Astrocyte (in vitro differentiated cells and primary cell): ENCODE data around the gene SCAF11. TPM values are rescaled to one million over a fixed set of nuclear protein-coding genes. Genes with fewer than 3 reads are reported as not detected.

Source experiments
- DNase-seq: peaks from one replicate; pipeline ENCODE4 v3.0.0-alpha.2; 2010; ENCODE audit warnings: low read depth
- FAIRE-seq: peaks from 2 replicates; lab custom pipeline; 2011; peaks lifted over from hg19 to GRCh38; lab: Jason Lieb, UNC
- H2AFZ ChIP-seq: 2 replicates; pipeline ENCODE4 v1.6.0; 2012; ENCODE audit warnings: low read depth, low read length, inconsistent platforms
- H3K27ac ChIP-seq: 2 replicates; pipeline ENCODE4 v1.5.1; 2011; ENCODE audit warnings: low read depth, low read length, inconsistent platforms
- H3K27me3 ChIP-seq: 2 replicates; pipeline ENCODE4 v1.6.0; 2011; ENCODE audit warnings: low read length, inconsistent platforms; ENCODE audit not compliant: insufficient read depth
- H3K36me3 ChIP-seq: 2 replicates; pipeline ENCODE4 v1.5.1; 2011; ENCODE audit warnings: low read length, inconsistent platforms; ENCODE audit not compliant: insufficient read depth
- H3K4me1 ChIP-seq: 2 replicates; pipeline ENCODE4 v1.5.1; 2011; ENCODE audit warnings: low read length, inconsistent platforms; ENCODE audit not compliant: insufficient read depth
- H3K4me2 ChIP-seq: 2 replicates; pipeline ENCODE4 v1.6.0; 2012; ENCODE audit warnings: low read length, inconsistent platforms
- H3K4me3 ChIP-seq: 2 replicates; pipeline ENCODE4 v1.5.1; 2011; ENCODE audit warnings: low read depth, mild to moderate bottlenecking, low read length, inconsistent platforms; ENCODE audit not compliant: insufficient read depth
- H3K79me2 ChIP-seq: 2 replicates; pipeline ENCODE4 v1.6.0; 2012; ENCODE audit warnings: mild to moderate bottlenecking, low read length, inconsistent platforms; ENCODE audit not compliant: insufficient read depth
- H3K9ac ChIP-seq: 2 replicates; pipeline ENCODE4 v1.6.0; 2012; ENCODE audit warnings: mild to moderate bottlenecking, low read length, inconsistent platforms
- H3K9me3 ChIP-seq: 2 replicates; pipeline ENCODE4 v1.5.1; 2012; ENCODE audit warnings: low read depth, mild to moderate bottlenecking, low read length, inconsistent platforms; ENCODE audit not compliant: insufficient read depth
- H4K20me1 ChIP-seq: 2 replicates; pipeline ENCODE4 v1.6.0; 2012; ENCODE audit warnings: low read length, inconsistent platforms; ENCODE audit not compliant: insufficient read depth
- H3K27ac Mint-ChIP-seq: one replicate; pipeline ENCODE4 v1.8.0; 2021; ENCODE audit warnings: mild to moderate bottlenecking, mixed read lengths; ENCODE audit not compliant: unreplicated experiment
- H3K27me3 Mint-ChIP-seq: one replicate; pipeline ENCODE4 v1.8.0; 2021; ENCODE audit warnings: low read depth, mixed read lengths; ENCODE audit not compliant: unreplicated experiment
- H3K36me3 Mint-ChIP-seq: one replicate; pipeline ENCODE4 v1.8.0; 2021; ENCODE audit warnings: low read depth, mixed read lengths; ENCODE audit not compliant: unreplicated experiment
- H3K4me1 Mint-ChIP-seq: one replicate; pipeline ENCODE4 v1.8.0; 2021; ENCODE audit warnings: low read depth, mixed read lengths; ENCODE audit not compliant: unreplicated experiment
- H3K4me3 Mint-ChIP-seq: one replicate; pipeline ENCODE4 v1.8.0; 2021; ENCODE audit warnings: mild to moderate bottlenecking, moderate library complexity, mixed read lengths; ENCODE audit not compliant: unreplicated experiment
- H3K9me3 Mint-ChIP-seq: one replicate; pipeline ENCODE4 v1.8.0; 2021; ENCODE audit warnings: mild to moderate bottlenecking, mixed read lengths; ENCODE audit not compliant: unreplicated experiment
- CTCF ChIP-seq: IDR thresholded peaks from 2 replicates; pipeline ENCODE4 v1.5.1; 2011; ENCODE audit warnings: low read depth, mild to moderate bottlenecking, inconsistent platforms, low read length, moderate library complexity; ENCODE audit not compliant: insufficient read depth
- EZH2 ChIP-seq: IDR thresholded peaks from 2 replicates; pipeline ENCODE4 v1.6.1; 2012; ENCODE audit warnings: mild to moderate bottlenecking, low read length, inconsistent platforms; ENCODE audit not compliant: insufficient read depth
- total RNA-seq: library from RNA; stranded (reverse); gene quantifications from 2 replicates; pipeline ENCODE4 v1.2.1, GENCODE V29; 2021

Gene SCAF11
- total RNA-seq, 1 donor from 2014 or later, result 118 TPM

GRCh38 chr12:45893240-45893639, 97.1 kb downstream of the SCAF11 start:
- H3K4me1 ChIP-seq, result no peaks in the 10 kb centered on the region
- Mint-ChIP-seq H3K27me3 (no peaks in the 10 kb centered on the region), H3K4me3 (no peak overlapping the region), H3K36me3 (peaks cover 7% of the 10 kb centered on the region), H3K27ac (no peak overlapping the region), H3K9me3 (no peaks in the 10 kb centered on the region), H3K4me1 (no peaks in the 10 kb centered on the region)
- H3K4me3 ChIP-seq, result no peak overlapping the region
- H3K27me3 ChIP-seq, result no peaks in the 10 kb centered on the region
- peaks cover 13% of the 10 kb centered on the region for H3K36me3 ChIP-seq
- H3K9me3 ChIP-seq, result no peaks in the 10 kb centered on the region
- FAIRE-seq, result no peak
- no peak overlapping the region for H2AFZ ChIP-seq
- H3K27ac ChIP-seq, result no peak overlapping the region
- H3K4me2 ChIP-seq, result no peak overlapping the region
- TF ChIP-seq CTCF (no peak), EZH2 (no peak)
- no peaks in the 10 kb centered on the region for H4K20me1 ChIP-seq
- H3K79me2 ChIP-seq, result no peaks in the 10 kb centered on the region
- no peak for DNase-seq
- no peak overlapping the region for H3K9ac ChIP-seq

GRCh38 chr12:45890276-45890675, 100.1 kb downstream of the SCAF11 start:
- H3K79me2 ChIP-seq, result no peaks in the 10 kb centered on the region
- Mint-ChIP-seq H3K27ac (no peak overlapping the region), H3K36me3 (peaks cover 18% of the 10 kb centered on the region), H3K4me3 (no peak overlapping the region), H3K27me3 (no peaks in the 10 kb centered on the region), H3K9me3 (peaks cover 2% of the 10 kb centered on the region), H3K4me1 (no peaks in the 10 kb centered on the region)
- no peak for DNase-seq
- peaks cover 11% of the 10 kb centered on the region for H3K36me3 ChIP-seq
- no peak overlapping the region for H3K9ac ChIP-seq
- H3K9me3 ChIP-seq, result no peaks in the 10 kb centered on the region
- H3K27ac ChIP-seq, result no peak overlapping the region
- no peaks in the 10 kb centered on the region for H4K20me1 ChIP-seq
- H3K4me2 ChIP-seq, result no peak overlapping the region
- H3K4me1 ChIP-seq, result no peaks in the 10 kb centered on the region
- FAIRE-seq, result no peak
- no peak overlapping the region for H2AFZ ChIP-seq
- no peaks in the 10 kb centered on the region for H3K27me3 ChIP-seq
- TF ChIP-seq EZH2, result no peak
- no peak for TF ChIP-seq CTCF
- no peak overlapping the region for H3K4me3 ChIP-seq

DNA sequence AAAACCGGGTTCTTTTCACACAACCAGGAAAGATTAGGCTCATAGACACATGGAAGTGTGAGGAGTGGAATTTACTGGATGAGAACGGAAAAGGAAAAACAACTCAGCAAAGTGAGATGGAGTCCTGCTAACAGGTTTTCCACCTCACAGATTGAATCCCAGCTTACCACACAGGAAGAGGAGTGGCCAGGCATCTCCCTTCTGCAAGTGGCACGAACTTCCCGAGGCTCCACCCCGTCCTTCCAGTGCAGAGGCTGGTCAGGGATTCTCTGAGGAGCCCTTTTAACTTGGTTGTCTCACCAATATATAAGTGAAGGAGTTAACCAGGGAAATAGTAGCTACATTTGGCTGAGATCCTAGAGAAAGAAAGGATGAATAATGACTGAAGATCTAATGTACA, 102.8 kb downstream of the SCAF11 start:
- H3K9ac ChIP-seq, result no peak overlapping the region
- H3K36me3 Mint-ChIP-seq, result peaks cover 15% of the 10 kb centered on the region
- H3K27ac Mint-ChIP-seq, result no peak overlapping the region
- DNase-seq (no peak), FAIRE-seq (no peak)
- no peak for TF ChIP-seq CTCF
- no peak for TF ChIP-seq EZH2
- H2AFZ ChIP-seq, result no peak overlapping the region
- H3K4me3 ChIP-seq, result no peak overlapping the region
- no peak overlapping the region for H3K4me3 Mint-ChIP-seq
- H3K27me3 Mint-ChIP-seq, result no peaks in the 10 kb centered on the region
- no peaks in the 10 kb centered on the region for H3K79me2 ChIP-seq
- peaks cover 6% of the 10 kb centered on the region for H3K36me3 ChIP-seq
- H3K4me1 Mint-ChIP-seq, result no peaks in the 10 kb centered on the region
- H3K4me1 ChIP-seq, result no peaks in the 10 kb centered on the region
- H3K9me3 Mint-ChIP-seq, result peaks cover 2% of the 10 kb centered on the region
- H3K4me2 ChIP-seq, result no peak overlapping the region
- no peaks in the 10 kb centered on the region for H4K20me1 ChIP-seq
- no peak overlapping the region for H3K27ac ChIP-seq
- no peaks in the 10 kb centered on the region for H3K27me3 ChIP-seq
- H3K9me3 ChIP-seq, result no peaks in the 10 kb centered on the region
